ENCODE measurements around the gene LRRC1.

LRRC1 gene

GRCh38 chr6:53851561-53851960 is 56.8 kb downstream of the LRRC1 start:
- no peak for DNase-seq

GRCh38 chr6:53852805-53853204 is 58.0 kb downstream of the LRRC1 start:
- DNase-seq, result no peak

GRCh38 chr6:53854843-53855567 is 60.2 kb downstream of the LRRC1 start:
- DNase-seq, result no peak

GRCh38 chr6:53855940-53856339 is 61.1 kb downstream of the LRRC1 start:
- no peak for DNase-seq

- no peak for DNase-seq
These were observed 62.7 kb downstream of the LRRC1 start for GRCh38 chr6:53857318-53858094.

GRCh38 chr6:53858196-53858595 is 63.4 kb downstream of the LRRC1 start:
- DNase-seq, result no peak

- DNase-seq, result no peak
These were observed 64.1 kb downstream of the LRRC1 start for GRCh38 chr6:53858913-53859312.

GRCh38 chr6:53860511-53860910 is 65.7 kb downstream of the LRRC1 start:
- DNase-seq, result no peak

GRCh38 chr6:53861518-53861917 is 66.7 kb downstream of the LRRC1 start:
- no peak for DNase-seq

- no peak for DNase-seq
These were observed 68.1 kb downstream of the LRRC1 start for GRCh38 chr6:53862662-53863462.

- no peak for DNase-seq
These were observed 70.0 kb downstream of the LRRC1 start for GRCh38 chr6:53864781-53865180.

GRCh38 chr6:53866226-53866625 is 71.4 kb downstream of the LRRC1 start:
- no peak for DNase-seq

GRCh38 chr6:53868626-53869025 is 73.8 kb downstream of the LRRC1 start:
- DNase-seq, result no peak

GRCh38 chr6:53869964-53870363 is 75.2 kb downstream of the LRRC1 start:
- no peak for DNase-seq

GRCh38 chr6:53873922-53874321 is 79.1 kb downstream of the LRRC1 start:
- no peak for DNase-seq

- no peak for DNase-seq
These were observed 80.2 kb downstream of the LRRC1 start for GRCh38 chr6:53874964-53875363.

GRCh38 chr6:53877151-53877550 is 82.3 kb downstream of the LRRC1 start:
- DNase-seq, result no peak

GRCh38 chr6:53878808-53879207 is 84.0 kb downstream of the LRRC1 start:
- no peak for DNase-seq

- no peak for DNase-seq
These were observed 84.8 kb downstream of the LRRC1 start for GRCh38 chr6:53879608-53880007.

- DNase-seq, result no peak
These were observed 92.5 kb downstream of the LRRC1 start for GRCh38 chr6:53887316-53887715.

GRCh38 chr6:53888931-53889330 is 94.1 kb downstream of the LRRC1 start:
- DNase-seq, result no peak

- DNase-seq, result no peak
These were observed 94.6 kb downstream of the LRRC1 start for GRCh38 chr6:53889365-53889764.

- no peak for DNase-seq
These were observed 97.9 kb downstream of the LRRC1 start for GRCh38 chr6:53892707-53893106.

GRCh38 chr6:53894091-53894490 is 99.3 kb downstream of the LRRC1 start:
- no peak for DNase-seq
